ENCODE results near the gene SENP1. TPM values are rescaled to one million over a fixed set of nuclear protein-coding genes. Genes with fewer than 3 reads are reported as not detected.
A peak's percentile ranks its signal among the peaks of the same experiment; 100 is the strongest.

Gene SENP1
- total and polyA plus RNA-seq, 2 experiments from 2014 or later: 16.7 to 20.4 TPM

- no peak for DNase-seq (ENCODE audit: low read depth in 1 of 2, low spot score in 1 of 2)
- TF ChIP-seq CTCF (IDR thresholded peaks at IDR 0.05; ENCODE audit: low read depth, low read length): no peak
- Histone ChIP-seq H3K4me1 (ENCODE audit: low read depth) (no peaks in the 10 kb centered on the region), H3K4me3 (no peak overlapping the region), H3K36me3 (peaks cover 37% of the 10 kb centered on the region), H3K27ac (no peak overlapping the region), H3K9me3 (ENCODE audit: low read depth) (no peaks in the 10 kb centered on the region), H3K27me3 (no peaks in the 10 kb centered on the region)
Measured at GRCh38 chr12:48086327-48086726, 19.6 kb downstream of the SENP1 start.

GRCh38 chr12:48084841-48085460 lies 20.9 kb downstream of the SENP1 start:
- no peak for TF ChIP-seq CTCF (IDR thresholded peaks at IDR 0.05; ENCODE audit: low read depth, low read length)
- Histone ChIP-seq H3K4me3 (no peak overlapping the region), H3K9me3 (ENCODE audit: low read depth) (no peaks in the 10 kb centered on the region), H3K27me3 (no peaks in the 10 kb centered on the region), H3K4me1 (ENCODE audit: low read depth) (no peaks in the 10 kb centered on the region), H3K36me3 (peaks cover 40% of the 10 kb centered on the region), H3K27ac (no peak overlapping the region)
- DNase-seq (ENCODE audit: low read depth in 1 of 2, low spot score in 1 of 2): no peak

- H3K4me1 ChIP-seq (ENCODE audit: low read depth): no peaks in the 10 kb centered on the region
- no peaks in the 10 kb centered on the region for H3K27me3 ChIP-seq
- no peaks in the 10 kb centered on the region for H3K9me3 ChIP-seq (ENCODE audit: low read depth)
- no peak overlapping the region for H3K4me3 ChIP-seq
- peak in 1 of 2 donors; percentile 53 for DNase-seq (ENCODE audit: low read depth in 1 of 2, low spot score in 1 of 2)
- peaks cover 39% of the 10 kb centered on the region for H3K36me3 ChIP-seq
- TF ChIP-seq CTCF (IDR thresholded peaks at IDR 0.05; ENCODE audit: low read depth, low read length): peak; percentile 33
- H3K27ac ChIP-seq: no peak overlapping the region
Measured at GRCh38 chr12:48084066-48084465, 21.8 kb downstream of the SENP1 start.

GRCh38 chr12:48080821-48081220 lies 25.1 kb downstream of the SENP1 start:
- no peaks in the 10 kb centered on the region for H3K9me3 ChIP-seq (ENCODE audit: low read depth)
- DNase-seq (ENCODE audit: low read depth in 1 of 2, low spot score in 1 of 2): no peak
- no peak overlapping the region for H3K27ac ChIP-seq
- no peaks in the 10 kb centered on the region for H3K27me3 ChIP-seq
- no peak for TF ChIP-seq CTCF (IDR thresholded peaks at IDR 0.05; ENCODE audit: low read depth, low read length)
- peaks cover 19% of the 10 kb centered on the region for H3K36me3 ChIP-seq
- H3K4me3 ChIP-seq: no peak overlapping the region
- H3K4me1 ChIP-seq (ENCODE audit: low read depth): peaks cover 4% of the 10 kb centered on the region

- no peaks in the 10 kb centered on the region for H3K9me3 ChIP-seq (ENCODE audit: low read depth)
- no peak for TF ChIP-seq CTCF (IDR thresholded peaks at IDR 0.05; ENCODE audit: low read depth, low read length)
- H3K27me3 ChIP-seq: no peaks in the 10 kb centered on the region
- H3K4me1 ChIP-seq (ENCODE audit: low read depth): peaks cover 9% of the 10 kb centered on the region
- no peak overlapping the region for H3K4me3 ChIP-seq
- H3K27ac ChIP-seq: no peak overlapping the region
- no peak for DNase-seq (ENCODE audit: low read depth in 1 of 2, low spot score in 1 of 2)
- H3K36me3 ChIP-seq: peaks cover 19% of the 10 kb centered on the region
Measured at GRCh38 chr12:48080285-48080684, 25.6 kb downstream of the SENP1 start.

All from cardiac muscle cell (in vitro differentiated cells and primary cell).